ENCODE results near the gene LUM.
A peak's percentile ranks its signal among the peaks of the same experiment; 100 is the strongest.
"Not testable (repeated sequence)": the region's sequence is repeated elsewhere in the genome, so short reads cannot be mapped to it uniquely, and the experiment has no call there.

Gene LUM

DNA sequence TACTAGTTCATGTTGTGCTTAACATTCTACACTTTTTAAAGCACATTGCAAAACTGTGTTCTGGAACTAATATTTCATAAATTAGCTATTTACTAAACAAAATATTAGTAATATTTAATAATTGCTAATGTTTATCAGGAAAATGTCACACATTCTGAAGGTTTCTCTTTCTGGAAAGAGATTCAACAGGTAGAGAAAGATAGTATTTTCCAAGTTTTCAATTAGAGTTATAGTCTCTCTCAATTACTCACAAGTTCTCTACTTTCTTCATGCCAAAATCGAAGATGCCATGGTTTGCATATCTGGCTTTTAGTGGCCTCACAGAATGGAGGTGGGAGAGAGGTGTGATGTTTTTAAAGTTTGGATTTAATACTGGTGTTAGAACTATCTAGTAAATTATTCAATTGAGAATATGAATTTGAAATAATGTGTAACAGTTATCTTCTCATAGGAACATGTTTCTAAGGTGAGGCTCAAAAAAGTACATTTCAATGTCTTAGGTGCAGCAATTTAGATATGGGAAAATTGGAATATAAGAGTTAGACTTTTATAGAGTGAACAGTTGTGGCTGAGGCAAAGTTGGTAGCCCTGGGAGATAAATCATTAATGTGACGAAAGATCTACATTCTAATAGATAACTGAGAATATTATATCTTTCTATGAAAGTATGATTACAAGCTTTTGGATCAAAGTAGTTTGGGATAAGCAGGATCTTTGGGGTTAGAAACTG lies 1.5 kb downstream of the LUM start:
- no peak for DNase-seq (ENCODE audit: low read depth, low spot score)

DNA sequence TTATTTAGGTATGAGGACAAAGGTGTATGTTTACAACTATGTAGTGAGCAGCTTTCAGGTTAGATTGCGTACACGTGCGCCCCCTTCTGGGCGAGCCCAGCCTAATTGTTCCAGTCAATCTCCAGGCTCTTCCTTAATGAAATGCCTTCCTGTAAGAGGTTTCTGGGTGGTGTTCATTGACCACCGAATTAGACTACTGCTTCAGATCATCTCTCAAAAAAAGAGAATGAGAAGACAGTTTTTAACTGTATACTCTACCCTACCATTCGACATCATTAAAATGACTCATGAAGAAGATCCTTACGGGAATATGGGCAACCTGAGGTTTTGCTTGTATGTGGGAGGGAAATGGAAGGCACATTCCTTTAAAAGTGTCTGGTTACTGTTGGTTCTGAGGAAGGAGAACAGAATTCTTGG lies 2.1 kb downstream of the LUM start:
- DNase-seq (ENCODE audit: low read depth, low spot score) = no peak

DNA sequence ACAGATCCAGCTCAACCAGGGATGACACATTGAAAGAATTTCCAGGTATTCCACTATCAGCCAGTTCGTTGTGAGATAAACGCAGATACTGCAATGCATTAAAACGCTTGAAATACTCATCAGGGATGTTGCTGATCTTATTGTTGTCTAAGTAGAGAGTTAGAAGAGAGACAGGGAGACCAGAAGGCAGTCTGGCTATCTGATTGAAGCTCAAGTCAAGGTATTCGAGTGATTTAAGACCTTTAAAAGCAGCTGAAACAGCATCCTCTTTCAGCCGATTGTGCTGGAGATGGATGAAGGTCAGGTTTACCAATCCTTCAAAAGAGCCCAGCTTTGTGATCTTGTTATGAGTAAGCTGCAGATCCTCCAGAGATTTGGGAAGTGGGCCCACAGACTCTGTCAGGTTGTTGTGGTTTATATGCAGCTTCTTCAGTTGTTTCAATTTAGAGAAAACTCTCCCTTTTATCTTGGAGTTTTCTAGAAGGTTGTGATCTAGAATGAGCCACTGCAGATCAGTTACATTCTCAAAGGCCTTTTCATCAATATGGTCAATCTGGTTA lies 3.0 kb downstream of the LUM start:
- DNase-seq (ENCODE audit: low read depth, low spot score) = no peak

DNA sequence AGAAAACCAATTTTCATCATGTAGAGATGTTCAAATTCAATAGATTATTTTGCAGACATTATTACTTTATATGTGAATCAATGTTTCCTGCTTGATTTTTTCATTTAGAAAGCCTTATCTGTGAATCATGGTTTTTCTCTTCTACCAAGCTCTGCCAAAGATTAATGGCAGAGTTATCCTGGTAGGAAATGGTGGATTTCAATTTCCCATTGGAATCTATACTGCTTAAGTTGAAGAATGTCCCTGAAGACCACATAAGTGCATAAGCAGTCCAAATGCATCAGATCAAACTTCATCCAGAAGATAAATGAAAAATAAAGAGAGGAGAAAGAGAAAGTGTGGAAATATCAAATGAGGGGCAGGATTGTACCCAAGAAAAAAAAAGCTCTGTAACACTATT lies 5.0 kb downstream of the LUM start:
- no peak for DNase-seq (ENCODE audit: low read depth, low spot score)

DNA sequence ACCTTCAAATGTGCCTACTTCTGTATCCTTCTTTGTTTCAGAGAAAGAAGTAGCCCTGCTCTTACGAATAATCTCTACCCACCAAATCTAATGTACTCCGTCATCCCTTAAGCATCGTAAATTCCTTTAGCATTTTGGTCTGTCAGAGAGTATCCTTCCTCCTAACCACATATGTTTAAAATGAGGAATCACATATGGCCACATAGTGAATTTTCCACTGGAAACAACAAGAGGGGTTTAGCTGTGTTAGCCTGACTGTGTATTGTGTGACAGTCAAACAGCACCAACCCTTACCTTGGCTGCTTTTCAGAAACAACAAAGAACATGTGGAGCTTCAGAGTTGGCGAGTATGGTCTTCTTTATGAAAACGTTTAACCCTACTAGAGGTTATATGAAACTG lies 5.5 kb downstream of the LUM start:
- no peak for DNase-seq (ENCODE audit: low read depth, low spot score)

GRCh38 chr12:91104812-91105466 lies 6.4 kb downstream of the LUM start:
- DNase-seq (ENCODE audit: low read depth, low spot score) = no peak

- no peak for DNase-seq (ENCODE audit: low read depth, low spot score)
These were observed 7.7 kb downstream of the LUM start for GRCh38 chr12:91103624-91104023.

DNA sequence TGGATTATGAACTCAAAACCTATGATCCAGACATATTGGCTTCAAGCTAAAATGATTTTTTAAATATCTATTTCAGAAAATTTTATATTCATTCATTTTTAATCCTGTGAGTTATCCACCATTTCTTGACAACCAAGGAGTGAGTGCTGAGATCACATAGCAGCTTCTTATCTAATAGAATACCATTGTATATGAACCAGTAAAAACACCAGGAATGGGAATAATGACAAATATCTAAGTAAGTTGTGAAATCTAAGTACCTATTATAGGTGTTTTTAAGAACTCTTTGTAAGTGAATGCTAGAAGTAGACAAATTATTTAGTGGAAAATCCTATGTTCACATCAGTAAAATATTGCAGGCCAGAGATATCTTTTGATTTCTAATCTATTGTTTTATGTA lies 8.2 kb downstream of the LUM start:
- no peak for DNase-seq (ENCODE audit: low read depth, low spot score)

DNA sequence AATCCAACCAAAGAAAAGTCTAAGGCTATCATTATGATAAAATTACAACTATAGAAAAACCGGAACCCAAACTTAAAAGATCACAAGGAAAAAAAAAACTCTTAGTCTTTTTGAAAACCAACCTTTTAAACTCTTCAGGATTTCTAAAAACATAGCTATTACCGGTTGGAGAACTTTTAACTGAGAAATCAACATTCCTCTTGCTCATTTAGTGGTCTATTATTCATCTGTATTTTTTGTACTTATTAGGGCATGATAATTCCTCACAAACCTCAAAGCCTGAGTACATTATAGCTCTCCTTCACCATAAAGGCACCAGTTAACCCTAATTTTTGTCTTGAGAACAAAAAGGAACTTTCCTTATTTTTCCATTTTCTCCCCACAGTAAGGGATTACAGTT lies 10.4 kb downstream of the LUM start:
- no peak for DNase-seq (ENCODE audit: low read depth, low spot score)

DNA sequence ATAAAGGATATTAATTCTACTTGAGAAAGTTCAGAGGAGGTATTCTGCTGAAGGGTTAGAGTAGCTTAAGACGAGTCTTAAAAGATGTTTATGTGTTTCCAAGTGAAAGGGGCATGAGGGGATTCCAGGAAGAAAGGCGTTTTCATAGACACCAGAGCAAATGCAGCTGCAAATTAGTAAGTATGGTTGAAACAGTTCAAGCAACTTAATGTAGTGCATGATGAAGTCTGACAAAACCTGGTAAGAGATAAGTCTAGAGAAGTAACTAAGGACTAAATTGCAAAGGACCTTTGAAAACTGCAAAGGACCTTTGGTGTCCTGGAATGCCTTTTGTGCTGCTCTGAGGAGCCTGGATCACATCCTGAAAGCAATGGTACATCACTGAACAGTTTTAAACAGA lies 11.5 kb downstream of the LUM start:
- DNase-seq (ENCODE audit: low read depth, low spot score) = no peak

GRCh38 chr12:91099341-91099740 lies 12.0 kb downstream of the LUM start:
- no peak for DNase-seq (ENCODE audit: low read depth, low spot score)

DNA sequence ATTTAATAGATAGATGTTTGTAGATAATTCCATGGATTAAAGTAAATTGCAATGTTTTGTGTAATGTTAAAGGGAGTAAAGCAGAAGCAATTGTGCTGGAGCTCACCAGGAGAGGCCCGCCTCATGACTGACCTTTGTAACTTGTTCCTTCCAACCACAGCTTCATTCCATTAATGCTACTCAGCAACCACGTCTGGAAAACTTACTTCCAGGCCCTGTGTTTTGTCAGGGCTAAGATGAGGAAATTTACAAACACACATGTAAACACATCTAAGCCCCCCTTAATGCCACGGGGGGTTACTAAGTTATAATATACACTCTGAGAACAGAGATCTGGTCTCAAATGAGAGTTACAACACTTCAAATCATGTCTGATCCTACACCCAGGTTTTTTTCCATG lies 12.4 kb downstream of the LUM start:
- peak; percentile 60 for DNase-seq (ENCODE audit: low read depth, low spot score)

GRCh38 chr12:91098461-91098860 lies 12.8 kb downstream of the LUM start:
- DNase-seq (ENCODE audit: low read depth, low spot score) = no peak

GRCh38 chr12:91094957-91095356 lies 16.3 kb downstream of the LUM start:
- DNase-seq (ENCODE audit: low read depth, low spot score) = no peak

GRCh38 chr12:91094032-91094662 lies 17.1 kb downstream of the LUM start:
- DNase-seq (ENCODE audit: low read depth, low spot score) = no peak

DNA sequence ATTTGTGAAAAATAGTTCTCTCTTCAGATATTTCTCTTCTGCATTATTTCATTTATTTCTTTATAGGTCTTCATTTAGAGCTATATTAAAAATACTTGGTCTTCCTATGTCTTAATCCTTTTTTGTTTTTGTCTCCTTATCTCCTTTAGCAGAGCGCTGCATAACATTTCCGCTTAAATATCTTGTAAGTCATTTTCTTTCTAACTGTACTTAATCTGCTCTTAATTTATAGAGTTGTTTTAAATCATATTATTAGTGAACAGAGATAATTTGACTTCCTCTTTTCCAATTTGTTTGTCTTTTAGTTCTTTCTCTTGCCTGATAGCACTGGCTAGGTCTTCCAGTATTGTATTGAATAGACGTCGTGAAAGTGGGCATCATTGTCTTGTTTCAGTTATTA lies 18.0 kb downstream of the LUM start:
- DNase-seq (ENCODE audit: low read depth, low spot score) = no peak

GRCh38 chr12:91091916-91092715 lies 19.2 kb downstream of the LUM start:
- DNase-seq (ENCODE audit: low read depth, low spot score) = no peak

DNA sequence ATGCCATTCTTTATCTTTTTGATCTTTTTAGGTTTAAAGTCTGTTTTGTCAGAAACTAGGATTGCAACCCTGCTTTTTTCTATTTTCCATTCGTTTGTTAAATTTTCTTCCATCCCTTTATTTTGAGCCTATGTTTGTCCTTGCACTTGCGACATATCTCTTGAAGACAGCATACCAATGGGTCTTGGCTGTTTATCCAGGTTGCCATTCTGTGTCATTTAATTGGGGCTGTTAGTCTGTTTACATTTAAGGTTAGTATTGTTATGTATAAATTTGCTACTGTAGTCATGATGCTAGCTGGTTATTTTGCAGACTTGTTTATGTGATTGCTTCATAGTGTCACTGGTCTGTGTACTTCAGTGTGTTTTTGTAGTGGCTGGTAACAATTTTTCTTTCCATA lies 21.3 kb downstream of the LUM start:
- not testable (repeated sequence) for DNase-seq (ENCODE audit: low read depth, low spot score)

DNA sequence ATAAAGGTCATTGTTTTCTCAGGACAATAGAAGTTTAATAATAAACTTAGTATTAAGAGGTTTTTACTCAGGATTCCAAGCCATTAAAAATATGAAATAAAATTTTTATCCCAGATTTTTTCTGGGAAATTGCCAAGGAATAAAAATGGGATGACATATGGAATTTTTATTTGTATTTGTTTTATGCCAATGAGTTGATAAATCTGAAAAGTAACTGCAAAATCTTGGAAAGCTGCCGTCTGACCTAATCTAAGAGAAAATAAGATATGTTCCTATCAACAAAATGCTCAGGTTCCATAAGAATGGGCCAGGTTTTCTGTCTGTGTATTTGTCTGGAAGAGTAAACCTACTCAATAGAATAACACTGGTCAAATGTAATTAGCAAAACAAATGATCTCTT lies 31.3 kb downstream of the LUM start:
- DNase-seq (ENCODE audit: low read depth, low spot score) = no peak

DNA sequence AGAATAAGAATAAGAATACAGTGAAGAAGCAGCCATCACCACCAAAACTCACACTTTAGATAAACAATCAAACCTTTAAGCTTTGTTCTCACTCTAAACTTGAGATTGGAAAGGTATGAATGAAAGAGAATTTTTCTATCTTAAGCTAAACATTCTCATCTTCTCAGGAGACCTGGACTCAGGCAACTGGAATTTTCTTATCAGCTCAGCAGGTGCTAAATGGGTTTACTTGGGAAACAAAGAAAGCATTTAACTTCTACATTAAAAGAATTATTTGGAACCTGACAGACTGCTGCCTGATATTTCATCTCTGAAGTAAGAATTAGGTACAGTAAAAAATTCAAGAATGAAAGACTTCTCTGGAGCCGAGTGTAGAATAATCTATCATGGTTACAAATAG lies 32.8 kb downstream of the LUM start:
- no peak for DNase-seq (ENCODE audit: low read depth, low spot score)

DNA sequence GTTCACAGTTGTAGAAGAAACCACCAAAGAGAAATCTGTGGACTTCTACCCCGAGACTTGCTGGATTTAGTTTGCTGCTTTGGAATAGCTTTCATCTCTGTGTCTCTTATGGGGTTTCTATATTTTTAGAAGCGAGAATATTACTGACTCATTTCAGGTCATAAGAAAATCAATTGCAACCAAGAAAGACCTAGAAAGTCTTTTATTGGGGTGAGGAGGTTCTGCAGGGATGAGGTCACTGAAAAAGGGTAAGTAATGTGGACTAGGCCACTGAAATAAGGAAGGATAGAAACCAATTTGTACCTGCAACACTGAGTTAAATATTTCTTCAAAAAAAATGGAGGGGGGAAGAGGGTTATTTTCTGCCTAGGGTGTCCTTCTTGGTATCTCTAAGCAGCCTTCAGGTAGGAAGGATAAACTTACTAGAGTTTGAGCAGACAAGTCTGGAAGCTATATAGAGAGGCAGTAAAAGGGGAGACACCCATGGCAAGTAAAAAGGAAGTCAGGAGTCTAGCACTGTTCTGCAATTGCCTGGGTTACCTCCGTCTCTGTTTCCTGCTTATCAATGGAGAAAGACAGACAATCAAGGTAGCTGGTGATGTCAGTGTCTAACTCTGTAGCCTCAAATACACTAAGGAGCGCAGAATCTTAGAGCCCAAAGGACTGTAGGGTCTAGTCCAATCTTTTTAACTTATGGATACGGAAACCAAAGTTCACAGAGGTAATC lies 33.9 kb downstream of the LUM start:
- no peak for DNase-seq (ENCODE audit: low read depth, low spot score)
